ENCODE measurements around the gene BBOX1.
"Not testable (repeated sequence)": the region's sequence is repeated elsewhere in the genome, so short reads cannot be mapped to it uniquely, and the experiment has no call there.

Gene BBOX1

DNA sequence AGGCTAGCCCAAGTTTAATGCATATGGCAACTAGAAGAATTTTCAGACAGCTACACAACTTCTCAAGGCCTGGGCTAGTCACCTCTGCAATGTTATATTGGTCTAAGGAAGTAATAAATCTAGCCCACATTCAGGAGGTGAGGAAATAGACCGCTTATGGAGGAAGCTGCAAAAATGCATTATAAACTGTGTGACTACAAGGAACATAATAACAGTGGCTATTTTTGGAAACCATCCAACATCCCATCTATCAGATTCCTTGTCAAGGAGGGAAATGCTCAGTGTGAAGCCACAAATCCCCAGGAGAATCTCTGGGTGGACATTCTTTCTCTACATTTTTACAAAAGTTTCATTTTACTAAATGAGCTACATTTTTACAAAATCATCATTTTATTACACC lies 76.1 kb downstream of the BBOX1 start:
- DNase-seq (ENCODE audit: low read depth): peak; percentile 94
- H3K4me3 ChIP-seq (ENCODE audit: low read depth, low read length): no peak overlapping the region

DNA sequence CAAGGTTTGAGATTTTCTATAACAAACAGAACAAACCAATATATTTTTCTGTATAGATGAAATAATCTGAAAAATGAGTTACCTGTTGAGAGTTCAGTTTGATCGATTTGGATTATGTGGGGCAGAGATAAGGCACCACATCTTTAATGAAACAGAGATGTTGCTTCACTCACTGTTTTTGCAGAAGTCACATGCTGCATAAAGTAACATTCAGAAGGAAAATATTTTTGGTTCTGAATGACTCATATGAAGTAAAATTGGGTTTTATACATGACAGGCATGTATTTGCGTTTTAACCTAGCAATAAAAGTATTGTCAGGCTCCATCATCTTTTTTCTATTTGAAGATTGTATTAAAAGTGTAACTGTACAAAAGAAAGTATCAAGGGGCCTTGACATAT lies 77.8 kb downstream of the BBOX1 start:
- DNase-seq (ENCODE audit: low read depth): no peak
- H3K4me3 ChIP-seq (ENCODE audit: low read depth, low read length): no peak overlapping the region

DNA sequence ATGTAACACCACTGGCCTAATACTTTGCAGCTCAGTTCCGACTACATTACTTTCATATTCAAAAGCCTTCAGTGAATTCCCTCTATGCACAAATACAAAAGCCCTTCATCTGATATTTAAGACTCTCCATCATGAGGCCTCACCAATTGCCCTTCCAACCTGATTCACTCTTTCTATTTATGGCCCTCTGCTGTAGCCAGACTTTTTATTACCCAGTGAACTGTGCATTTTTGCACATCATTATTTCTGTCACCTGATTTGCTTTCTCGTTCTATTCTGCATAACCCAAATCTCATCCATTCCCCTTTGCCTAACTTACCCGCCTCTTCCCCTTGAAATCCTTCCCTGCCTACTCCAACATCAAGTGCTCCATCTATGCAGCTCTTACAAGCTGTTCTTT lies 78.3 kb downstream of the BBOX1 start:
- no peak for DNase-seq (ENCODE audit: low read depth)
- H3K4me3 ChIP-seq (ENCODE audit: low read depth, low read length): no peak overlapping the region

DNA sequence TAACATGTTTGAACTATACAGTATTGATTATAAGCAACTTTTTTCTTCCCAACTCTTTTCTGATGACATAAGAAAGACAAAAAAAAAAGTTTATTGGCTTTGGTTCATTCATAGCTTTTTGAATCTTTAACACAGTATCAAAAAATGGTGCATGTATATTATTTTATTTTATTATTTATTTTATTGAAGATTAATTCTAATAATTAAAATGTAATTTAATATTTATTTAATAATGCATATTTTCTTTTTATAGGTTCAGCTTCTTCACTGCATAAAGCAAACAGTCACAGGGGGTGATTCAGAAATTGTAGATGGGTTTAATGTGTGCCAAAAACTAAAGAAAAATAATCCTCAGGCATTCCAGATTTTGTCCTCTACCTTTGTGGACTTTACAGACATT lies 78.8 kb downstream of the BBOX1 start:
- no peak overlapping the region for H3K4me3 ChIP-seq (ENCODE audit: low read depth, low read length)
- no peak for DNase-seq (ENCODE audit: low read depth)

DNA sequence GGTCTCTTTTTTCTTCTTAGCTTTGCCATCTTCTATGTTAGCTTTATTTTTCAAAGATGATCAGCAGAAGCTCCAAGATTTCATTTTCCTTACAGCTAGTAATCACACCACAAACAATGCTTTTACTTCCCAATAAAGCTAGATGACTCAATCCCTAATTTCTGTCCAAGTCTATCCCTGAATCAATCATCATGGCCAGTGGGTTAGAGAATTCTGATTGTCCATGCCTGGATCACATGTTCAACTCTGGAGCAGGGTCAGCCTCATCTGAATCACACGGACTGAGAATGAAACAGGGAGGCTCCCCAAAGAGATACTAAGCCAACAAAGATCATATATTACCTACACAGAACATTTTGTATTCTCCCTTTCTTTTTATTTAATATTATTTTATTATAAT lies 79.6 kb downstream of the BBOX1 start:
- DNase-seq (ENCODE audit: low read depth): peak; percentile 31
- H3K4me3 ChIP-seq (ENCODE audit: low read depth, low read length): no peak overlapping the region

DNA sequence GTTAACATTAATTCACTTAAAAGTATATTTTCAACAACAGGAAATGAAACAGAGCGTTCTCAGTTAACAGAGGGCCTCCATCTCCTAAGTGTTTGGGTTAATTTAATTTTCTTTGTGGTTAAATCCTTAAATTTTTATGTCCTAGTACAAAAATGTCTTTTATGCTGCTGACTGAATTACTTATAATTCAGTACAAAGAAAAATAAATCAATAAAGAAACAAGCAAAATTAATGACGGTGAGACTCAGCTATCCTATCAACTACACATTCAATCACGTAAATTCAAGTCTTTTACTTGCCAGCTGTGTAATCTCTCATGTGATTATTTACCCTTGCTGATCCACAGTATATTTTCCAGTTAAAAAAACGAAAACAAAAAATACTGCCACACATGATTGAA lies 81.4 kb downstream of the BBOX1 start:
- no peak for DNase-seq (ENCODE audit: low read depth)
- no peak overlapping the region for H3K4me3 ChIP-seq (ENCODE audit: low read depth, low read length)

DNA sequence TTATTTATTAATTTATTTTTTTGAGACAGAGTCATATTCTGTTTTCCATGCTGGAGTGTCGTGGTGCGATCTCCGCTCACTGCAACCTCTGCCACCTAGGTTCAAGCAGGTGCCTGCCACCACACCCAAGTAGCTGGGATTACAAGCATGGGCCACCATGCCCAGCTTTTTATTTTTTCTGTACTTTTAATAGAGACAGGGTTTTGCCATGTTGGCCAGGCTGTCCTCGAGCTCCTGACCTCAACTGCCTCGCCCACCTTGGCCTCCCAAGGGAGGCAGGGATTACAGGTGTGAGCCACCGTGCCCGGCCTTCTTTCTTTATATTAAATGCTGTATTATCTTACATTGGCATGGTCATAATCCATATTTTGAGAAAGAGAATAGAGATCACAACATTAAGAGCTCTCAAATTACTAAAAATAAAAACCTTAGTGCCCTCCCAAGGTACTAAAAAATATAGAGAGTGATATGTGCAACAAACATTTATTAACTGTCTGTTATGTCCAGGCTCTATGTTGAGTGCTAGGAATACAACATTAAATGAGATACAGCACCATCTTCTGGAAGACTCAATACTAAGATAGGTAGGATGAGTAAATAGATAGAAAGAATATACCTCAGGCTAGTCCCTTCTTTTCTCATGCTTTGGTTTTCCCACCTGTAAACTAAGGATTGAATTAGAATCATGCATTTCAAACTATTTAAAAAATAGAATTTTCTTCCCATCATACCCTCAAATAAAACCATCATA lies 84.1 kb downstream of the BBOX1 start:
- no peak for DNase-seq (ENCODE audit: low read depth)
- no peak overlapping the region for H3K4me3 ChIP-seq (ENCODE audit: low read depth, low read length)

DNA sequence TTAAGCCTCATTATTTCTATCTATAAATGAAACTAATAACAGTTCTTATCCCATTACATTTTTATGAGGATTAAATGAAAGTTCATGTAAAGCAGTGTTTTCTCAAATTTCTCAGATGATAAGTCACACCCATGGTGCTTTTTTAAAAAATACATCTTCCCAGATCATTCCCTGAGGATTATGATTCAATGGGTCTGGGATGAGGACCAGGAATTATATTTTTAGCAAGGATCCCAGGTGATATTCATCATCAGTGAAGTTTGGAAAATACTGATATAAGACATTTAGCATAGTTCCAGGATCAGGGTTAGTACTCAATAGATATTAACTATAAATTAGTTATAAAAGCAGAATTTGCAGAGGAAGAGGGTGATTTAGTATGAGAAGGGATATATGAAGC lies 89.1 kb downstream of the BBOX1 start:
- DNase-seq (ENCODE audit: low read depth): no peak
- H3K4me3 ChIP-seq (ENCODE audit: low read depth, low read length): no peak overlapping the region

DNA sequence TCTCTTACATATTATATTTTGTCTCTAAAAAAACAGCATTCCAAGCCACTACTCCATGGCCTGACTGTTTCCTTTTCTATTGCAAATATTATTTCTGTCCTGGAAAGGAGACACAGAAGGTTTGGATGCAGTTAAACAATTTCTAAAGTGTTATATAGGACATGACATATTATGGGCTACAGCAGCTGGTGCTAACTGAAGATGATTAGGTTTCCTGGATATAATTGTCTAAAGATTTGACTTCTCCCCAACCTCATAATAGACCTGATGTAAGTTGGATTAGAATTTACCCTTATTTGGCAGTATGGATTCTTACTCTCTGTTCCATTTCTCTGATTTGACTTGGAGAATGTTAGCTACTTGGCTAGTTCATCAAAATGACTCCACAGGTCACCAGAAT lies 90.2 kb downstream of the BBOX1 start:
- no peak overlapping the region for H3K4me3 ChIP-seq (ENCODE audit: low read depth, low read length)
- no peak for DNase-seq (ENCODE audit: low read depth)

DNA sequence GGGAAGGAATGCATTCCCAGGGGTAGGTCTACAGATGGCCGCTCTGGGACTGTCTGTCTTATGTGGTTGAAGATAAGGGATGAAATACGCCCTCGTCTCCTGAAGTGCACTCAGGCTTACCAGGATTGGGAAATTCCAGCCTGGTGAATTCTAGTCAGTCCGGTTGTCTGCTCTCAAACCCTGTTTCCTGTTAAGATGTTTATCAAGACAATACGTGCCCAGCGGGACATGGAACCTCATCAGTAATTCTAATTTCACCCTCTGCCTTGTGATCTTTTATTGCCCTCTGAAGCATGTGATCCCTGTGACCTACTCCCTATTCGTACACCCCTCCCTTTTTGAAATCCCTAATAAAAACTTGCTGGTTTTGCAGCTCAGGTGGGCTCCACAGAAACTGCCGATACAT lies 95.3 kb downstream of the BBOX1 start:
- H3K4me3 ChIP-seq (ENCODE audit: low read depth, low read length); DNase-seq (ENCODE audit: low read depth): not testable (repeated sequence)

DNA sequence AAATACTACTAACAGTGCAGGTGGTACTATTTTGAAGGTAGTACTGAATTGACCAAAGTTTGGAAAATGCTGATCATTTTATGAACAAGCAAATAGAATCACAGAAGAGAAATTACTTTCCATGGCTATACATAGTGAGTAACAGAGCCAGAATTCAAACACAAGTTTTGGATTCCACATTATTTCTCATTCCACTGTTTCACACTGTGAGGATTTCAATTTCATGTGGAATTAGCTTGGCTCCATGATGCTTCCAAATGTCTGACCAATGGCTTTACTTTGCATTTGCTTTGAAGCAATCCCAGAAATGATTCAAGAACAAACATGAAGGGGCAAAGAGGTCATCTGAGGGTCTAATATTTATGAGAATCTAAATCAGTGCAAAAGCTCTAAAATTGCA lies 98.1 kb downstream of the BBOX1 start:
- no peak overlapping the region for H3K4me3 ChIP-seq (ENCODE audit: low read depth, low read length)
- no peak for DNase-seq (ENCODE audit: low read depth)

DNA sequence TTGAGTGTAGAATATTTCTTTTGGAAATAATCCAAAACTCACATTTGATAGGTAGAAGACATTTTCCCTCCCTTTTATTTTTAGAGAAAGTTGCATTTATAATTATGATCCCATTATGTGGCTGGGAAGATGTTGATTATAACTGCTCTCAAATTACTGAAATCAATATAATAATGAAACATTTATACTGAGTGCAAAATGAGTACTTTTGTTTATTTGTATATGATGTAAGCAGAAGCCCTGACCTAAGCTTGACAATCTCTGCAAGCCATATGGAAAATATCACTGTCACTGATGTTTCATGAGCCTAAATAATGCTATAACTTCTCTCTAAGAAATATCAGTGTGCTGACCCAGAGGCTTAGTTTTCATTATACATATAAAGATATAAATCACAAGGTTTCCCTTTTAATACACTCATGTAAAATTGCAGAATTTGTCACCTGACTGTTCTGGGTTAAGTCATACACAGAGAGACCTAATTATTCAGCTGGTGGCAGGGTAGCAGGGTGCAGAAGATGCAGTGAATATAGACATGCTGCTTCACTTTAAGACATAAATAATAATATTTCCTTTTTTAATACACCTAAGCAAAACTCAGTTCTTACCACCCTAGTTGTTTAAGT lies 99.2 kb downstream of the BBOX1 start:
- no peak overlapping the region for H3K4me3 ChIP-seq (ENCODE audit: low read depth, low read length)
- no peak for DNase-seq (ENCODE audit: low read depth)

DNA sequence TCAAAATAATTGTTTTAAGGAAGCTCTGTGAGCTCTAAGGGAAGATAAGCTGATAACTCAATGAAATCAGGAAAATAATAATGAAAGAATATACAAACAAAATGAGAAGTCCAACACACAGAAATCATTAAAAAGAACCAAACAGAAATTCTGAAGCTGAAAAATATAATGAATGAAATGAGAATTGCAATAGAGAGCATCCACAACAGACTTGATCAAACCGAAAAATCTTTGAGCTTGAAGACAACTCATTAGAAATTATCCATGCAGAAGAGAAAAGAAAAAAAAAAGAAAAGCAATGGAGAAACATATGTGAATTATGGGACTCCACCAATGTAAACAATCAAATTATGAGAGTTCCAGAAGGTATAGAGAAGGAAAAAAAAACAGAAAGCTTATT lies 101.0 kb downstream of the BBOX1 start:
- H3K4me3 ChIP-seq (ENCODE audit: low read depth, low read length): no peak overlapping the region
- no peak for DNase-seq (ENCODE audit: low read depth)

DNA sequence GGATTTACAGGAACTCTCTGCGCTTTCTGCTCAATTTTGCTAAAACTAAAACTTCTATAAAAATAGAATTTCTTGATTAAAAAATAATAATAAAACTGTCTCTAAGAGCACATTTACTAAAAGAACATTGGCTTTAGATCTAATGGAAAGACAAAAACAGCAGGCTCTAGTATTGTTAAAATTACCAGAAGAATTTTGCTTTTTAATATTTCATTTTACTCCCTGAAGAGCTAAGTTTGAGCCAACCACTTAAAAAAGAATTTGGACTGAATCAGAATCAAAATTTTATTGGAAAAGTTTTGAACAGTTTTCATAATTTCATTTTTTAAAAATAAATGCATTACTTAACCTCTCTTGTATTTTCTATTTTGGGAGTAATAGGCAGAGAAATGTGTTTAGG lies 107.3 kb downstream of the BBOX1 start:
- no peak overlapping the region for H3K4me3 ChIP-seq (ENCODE audit: low read depth, low read length)
- DNase-seq (ENCODE audit: low read depth): no peak

DNA sequence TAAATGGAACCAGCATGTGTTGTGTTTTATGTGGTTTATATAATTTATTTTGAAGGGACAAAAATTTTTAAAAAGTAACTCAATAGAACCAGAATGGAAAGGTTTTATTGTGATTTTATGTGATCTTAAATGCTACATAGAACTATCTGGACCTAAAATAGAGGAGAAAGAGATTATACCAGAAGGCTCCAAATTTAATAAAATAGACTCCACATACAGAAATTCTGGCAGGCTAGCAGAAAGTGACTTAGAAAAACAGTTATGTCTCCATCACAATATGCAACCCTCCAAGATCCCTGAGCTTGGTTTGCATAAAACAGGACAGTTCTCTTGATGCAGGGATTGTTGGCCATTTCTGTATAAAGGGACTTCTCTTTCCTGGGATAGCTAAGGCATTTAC lies 107.9 kb downstream of the BBOX1 start:
- DNase-seq (ENCODE audit: low read depth): no peak
- no peak overlapping the region for H3K4me3 ChIP-seq (ENCODE audit: low read depth, low read length)

DNA sequence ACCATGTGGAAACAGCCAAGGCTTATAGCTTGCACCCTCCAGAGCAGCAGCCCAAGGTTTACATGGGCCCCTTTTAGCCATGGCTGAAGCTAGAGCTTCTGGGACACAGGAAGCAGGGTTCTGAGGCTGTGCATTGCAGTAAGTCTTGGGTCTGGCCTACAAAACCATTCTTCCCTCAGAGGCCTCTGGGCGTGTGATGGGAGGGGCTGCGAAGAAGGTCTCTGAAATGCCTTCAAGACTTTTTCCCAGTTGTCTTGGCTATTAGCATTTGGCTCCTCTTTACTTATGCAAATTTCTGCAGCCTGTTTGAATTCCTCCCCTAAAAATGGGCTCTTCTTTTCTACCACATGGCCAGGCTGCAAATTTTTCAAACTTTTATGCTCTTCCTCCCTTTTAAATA lies 109.5 kb downstream of the BBOX1 start:
- DNase-seq (ENCODE audit: low read depth): no peak
- no peak overlapping the region for H3K4me3 ChIP-seq (ENCODE audit: low read depth, low read length)

DNA sequence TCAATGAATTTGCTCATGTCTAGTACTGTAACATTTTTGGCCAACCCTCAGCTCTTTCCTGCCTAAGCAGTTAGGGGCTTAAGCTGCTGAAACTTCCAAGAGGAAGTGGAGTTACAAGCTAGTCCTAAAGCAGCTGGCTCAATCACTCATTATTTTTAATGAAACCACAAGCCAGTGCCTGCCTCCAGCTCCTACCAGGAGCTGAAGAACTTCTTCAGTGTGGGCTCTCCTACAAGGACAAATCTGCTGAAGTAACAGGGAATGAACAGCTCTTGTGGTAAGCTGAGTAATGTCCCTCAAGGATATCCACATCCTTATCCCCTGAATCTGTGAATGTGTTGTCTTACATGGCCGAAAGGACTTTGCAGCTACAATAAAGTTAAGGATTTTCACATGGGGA lies 112.5 kb downstream of the BBOX1 start:
- DNase-seq (ENCODE audit: low read depth): no peak
- no peak overlapping the region for H3K4me3 ChIP-seq (ENCODE audit: low read depth, low read length)

DNA sequence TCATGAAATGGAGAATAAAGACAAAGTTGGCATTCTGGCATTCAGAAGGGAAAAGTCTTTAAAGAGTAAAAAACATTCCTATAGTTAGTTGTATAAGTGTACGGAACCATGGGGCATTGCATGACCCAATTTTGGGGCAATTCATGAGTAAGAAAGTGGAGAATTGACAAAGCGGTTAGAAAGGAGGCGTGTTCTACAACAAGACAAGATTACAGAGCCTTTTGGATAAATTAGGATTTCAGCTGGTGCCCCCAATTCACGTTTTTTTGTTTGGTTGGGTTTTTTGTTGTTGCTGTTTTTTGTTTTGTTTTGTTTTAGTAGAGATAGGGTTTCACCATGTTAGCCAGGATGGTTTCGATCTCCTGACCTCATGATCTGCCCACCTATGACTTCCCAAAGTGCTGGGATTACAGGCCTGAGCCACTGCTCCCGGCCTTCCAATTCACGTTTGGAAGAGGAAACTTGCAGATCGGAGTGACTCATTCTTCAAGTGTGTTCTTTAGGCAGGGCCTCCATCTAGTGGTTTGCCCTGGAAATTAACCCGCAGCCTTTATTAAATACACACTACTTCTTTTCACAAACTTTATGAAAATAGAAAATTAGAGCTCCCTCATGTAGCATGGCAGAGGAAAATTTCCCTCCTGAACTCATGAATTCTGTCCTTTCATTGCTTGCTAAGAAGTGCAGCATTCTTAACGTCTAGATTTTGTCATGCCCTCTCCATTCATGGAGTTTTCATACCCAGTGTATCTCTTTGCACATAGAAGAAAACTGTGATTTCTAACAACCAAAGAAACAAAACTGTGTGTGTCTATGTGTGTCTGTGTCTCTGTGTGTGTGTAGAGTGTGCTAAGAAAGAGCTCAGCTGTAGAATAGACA lies 118.1 kb downstream of the BBOX1 start:
- DNase-seq (ENCODE audit: low read depth): peak; percentile 39
- H3K4me3 ChIP-seq (ENCODE audit: low read depth, low read length): no peak overlapping the region

DNA sequence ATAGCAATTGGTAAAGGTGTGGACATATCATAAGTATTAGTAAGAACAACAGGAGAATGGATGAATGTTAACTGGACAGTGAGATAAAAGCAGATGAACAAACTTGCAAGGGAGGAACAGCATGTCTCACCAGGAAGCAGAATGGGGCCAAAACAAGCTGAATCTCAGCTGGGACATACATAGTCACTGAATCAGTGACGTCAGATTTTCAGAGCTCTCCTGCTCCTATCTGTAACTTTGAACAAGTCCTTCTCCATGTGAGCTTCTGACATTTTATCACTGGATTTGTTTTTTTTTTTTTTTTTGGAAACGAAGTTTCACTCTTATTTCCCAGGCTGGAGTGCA lies 118.7 kb downstream of the BBOX1 start:
- peak; percentile 77 for DNase-seq (ENCODE audit: low read depth)
- H3K4me3 ChIP-seq (ENCODE audit: low read depth, low read length): no peak overlapping the region

DNA sequence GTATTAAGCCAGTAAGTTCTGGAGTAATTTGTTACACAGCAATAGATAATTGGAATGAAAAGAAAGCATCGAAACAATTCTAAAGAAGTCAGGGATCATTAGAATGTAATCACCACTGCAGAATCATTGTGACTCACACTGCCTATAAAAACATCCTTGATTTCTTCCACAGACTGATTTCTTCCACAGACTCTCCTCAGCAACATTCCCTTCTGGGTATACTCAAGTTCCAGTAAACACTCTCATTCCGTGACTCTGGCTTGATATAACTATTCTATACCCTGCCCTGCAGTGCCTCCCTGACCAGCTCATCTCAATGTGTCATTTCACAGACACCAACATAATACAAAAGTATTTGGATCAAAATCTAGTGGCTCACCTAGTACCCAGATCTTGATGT lies 120.5 kb downstream of the BBOX1 start:
- peak; percentile 33 for DNase-seq (ENCODE audit: low read depth)
- no peak overlapping the region for H3K4me3 ChIP-seq (ENCODE audit: low read depth, low read length)

DNA sequence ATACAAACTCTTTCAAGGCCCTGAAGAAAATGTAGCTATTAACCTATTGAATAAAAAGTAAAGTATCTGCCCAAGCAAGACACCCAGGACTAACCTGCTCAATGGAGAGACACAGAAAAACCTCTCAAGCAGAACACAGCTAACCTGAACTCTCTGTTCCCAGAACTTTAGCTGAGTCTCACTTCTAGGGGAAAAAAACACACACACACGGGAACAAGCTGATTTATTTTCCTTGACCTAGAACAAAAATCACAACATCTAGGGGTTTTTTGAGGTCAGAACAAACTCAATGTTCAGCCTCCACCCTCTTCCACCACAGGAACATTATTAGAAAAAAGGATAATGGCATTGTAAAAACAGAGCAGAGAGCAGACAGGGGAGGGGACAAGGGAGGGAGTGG lies 121.6 kb downstream of the BBOX1 start:
- DNase-seq (ENCODE audit: low read depth): no peak
- H3K4me3 ChIP-seq (ENCODE audit: low read depth, low read length): no peak overlapping the region
